Measurements from ENCODE around the gene SLC44A1. TPM values are rescaled to one million over a fixed set of nuclear protein-coding genes. Genes with fewer than 3 reads are reported as not detected.

The SLC44A1 gene
- total and polyA plus RNA-seq, 10 of the 15 experiments (the other 5 are each of a cell fraction or from before 2014, with no cell fraction given): 2.4 to 21.2 (median 12.4) TPM

DNA sequence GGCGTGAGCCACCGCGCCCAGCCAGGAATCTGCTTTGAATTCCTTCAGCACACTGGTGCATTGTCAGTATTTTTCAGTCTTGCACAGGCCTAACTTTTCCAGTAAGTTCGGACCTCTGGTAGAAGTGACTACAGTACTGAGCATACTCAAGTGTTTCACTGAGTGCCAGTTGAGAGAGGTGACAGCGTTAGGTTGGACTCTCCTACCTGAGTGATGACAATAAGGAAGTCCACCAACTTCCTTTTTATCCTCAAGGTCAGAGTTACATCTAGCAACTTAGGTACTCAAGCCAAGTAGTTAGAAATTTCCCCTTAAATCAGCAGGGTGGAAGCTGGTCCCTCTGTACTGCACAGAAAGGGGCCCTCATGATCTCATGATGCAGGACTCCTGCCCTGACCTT is 177.4 kb downstream of the SLC44A1 start (continued):
- TF ChIP-seq CEBPZ (IDR thresholded peaks at IDR 0.05; ENCODE audit: low read depth, low read length): no peak

DNA sequence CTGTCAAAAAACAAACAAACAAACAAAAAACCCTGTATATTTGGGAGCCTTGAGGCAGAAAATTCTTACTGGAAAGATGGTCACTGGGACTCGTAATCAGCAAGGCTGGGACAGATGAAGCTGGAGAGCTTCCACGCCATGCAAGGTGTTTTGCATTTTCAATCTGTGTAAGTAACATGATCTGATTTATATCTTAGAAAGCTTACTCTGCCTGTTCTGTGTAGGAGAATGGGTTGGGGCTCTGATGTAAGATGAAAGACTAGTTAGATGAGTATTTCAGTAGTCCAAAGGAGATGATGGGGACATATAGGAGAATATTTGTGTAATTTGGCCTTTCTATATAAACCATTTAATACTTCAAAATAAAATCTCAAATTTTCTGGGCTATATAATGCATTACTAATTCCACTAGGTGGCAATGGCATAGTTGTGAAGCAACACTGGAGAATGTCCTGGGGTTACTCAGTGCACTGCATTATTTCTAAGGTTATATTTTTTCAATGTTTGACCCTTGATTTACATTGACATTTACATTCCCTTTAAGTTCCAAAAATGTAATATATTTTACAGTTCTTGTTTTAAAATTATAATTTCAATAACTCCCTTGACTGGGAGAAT is 181.5 kb downstream of the SLC44A1 start:
- no TSS peak for BruUV-seq (replicated peaks)
- in situ Hi-C loops (cut with MboI) (no loop called here), intact Hi-C loops (cut with micrococcal nuclease; ENCODE audit: unreplicated experiment) (loop anchor here (2.0 kb wide), 1 partner anchor 293 kb away; no protein-coding TSS in a partner anchor)
- peak; percentile 78 for TF ChIP-seq RAD21 (IDR thresholded peaks at IDR 0.05; ENCODE audit: insufficient read depth, low read depth, low read length)
- TF ChIP-seq SMC3 (IDR thresholded peaks at IDR 0.05; ENCODE audit: borderline replicate concordance, low read length): peak; percentile 70; the same call in 1 of the 2 replicates
- TF ChIP-seq, protein P1, sequence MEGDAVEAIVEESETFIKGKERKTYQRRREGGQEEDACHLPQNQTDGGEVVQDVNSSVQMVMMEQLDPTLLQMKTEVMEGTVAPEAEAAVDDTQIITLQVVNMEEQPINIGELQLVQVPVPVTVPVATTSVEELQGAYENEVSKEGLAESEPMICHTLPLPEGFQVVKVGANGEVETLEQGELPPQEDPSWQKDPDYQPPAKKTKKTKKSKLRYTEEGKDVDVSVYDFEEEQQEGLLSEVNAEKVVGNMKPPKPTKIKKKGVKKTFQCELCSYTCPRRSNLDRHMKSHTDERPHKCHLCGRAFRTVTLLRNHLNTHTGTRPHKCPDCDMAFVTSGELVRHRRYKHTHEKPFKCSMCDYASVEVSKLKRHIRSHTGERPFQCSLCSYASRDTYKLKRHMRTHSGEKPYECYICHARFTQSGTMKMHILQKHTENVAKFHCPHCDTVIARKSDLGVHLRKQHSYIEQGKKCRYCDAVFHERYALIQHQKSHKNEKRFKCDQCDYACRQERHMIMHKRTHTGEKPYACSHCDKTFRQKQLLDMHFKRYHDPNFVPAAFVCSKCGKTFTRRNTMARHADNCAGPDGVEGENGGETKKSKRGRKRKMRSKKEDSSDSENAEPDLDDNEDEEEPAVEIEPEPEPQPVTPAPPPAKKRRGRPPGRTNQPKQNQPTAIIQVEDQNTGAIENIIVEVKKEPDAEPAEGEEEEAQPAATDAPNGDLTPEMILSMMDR (IDR thresholded peaks at IDR 0.05 in 2 of 3, conservative IDR thresholded peaks at IDR 0.05 in 1 of 3; ENCODE audit: control insufficient read depth in 2 of 3, extremely low read depth in 1 of 3, insufficient read depth in 1 of 3, low read depth in 3 of 3, low read length in 3 of 3): peak; percentile 43 to 63 (median 48); a peak in 4 of 6 replicates
- no peak for TF ChIP-seq RUNX3 (IDR thresholded peaks at IDR 0.05; ENCODE audit: low read length)
- POLR2A ChIA-PET: no interaction called here
- Histone ChIP-seq H3K4me2 (ENCODE audit: control insufficient read depth, insufficient read depth) (no peak overlapping the region), H3K27me3 (replicated peaks in 1 of 2; ENCODE audit: control insufficient read depth in 2 of 2, insufficient read depth in 2 of 2, low read length in 1 of 2) (no peaks in the 10 kb centered on the region), H3K9me3 (replicated peaks; ENCODE audit: control insufficient read depth, insufficient read depth, low read length) (no peaks in the 10 kb centered on the region), H3K27ac (ENCODE audit: control insufficient read depth, insufficient read depth) (no peak overlapping the region), H3K79me2 (ENCODE audit: control insufficient read depth, insufficient read depth, low read length) (no peaks in the 10 kb centered on the region), H3K36me3 (ENCODE audit: control insufficient read depth in 2 of 2, insufficient read depth in 2 of 2, low read length in 1 of 2) (no peaks in the 10 kb centered on the region), H3K9ac (ENCODE audit: control insufficient read depth, insufficient read depth, low read length) (no peak overlapping the region), H3K4me3 (no peak overlapping the region), H3K4me1 (ENCODE audit: control insufficient read depth, insufficient read depth, low read length) (no peaks in the 10 kb centered on the region), H4K20me1 (ENCODE audit: control insufficient read depth, insufficient read depth) (no peaks in the 10 kb centered on the region), H2AFZ (ENCODE audit: control insufficient read depth, low read depth, low read length) (no peak overlapping the region)
- CTCF ChIA-PET: interaction anchor here (0.7 to 2.8 kb wide), 7 partner anchors 35 to 417 kb away, joined by 3 to 11 read pairs (median 3); no protein-coding TSS in a partner anchor
- ATAC-seq (peak; percentile 95), DNase-seq (ENCODE audit: low read depth, low spot score) (no peak), FAIRE-seq (no peak)
- RAD21 ChIA-PET (ENCODE audit: unreplicated experiment): interaction anchor here (1.0 kb wide), 1 partner anchor 9 kb away, joined by 3 read pairs; no protein-coding TSS in a partner anchor
- WGBS (ENCODE audit: insufficient coverage, insufficient replicate concordance, low lambda C conversion rate, missing lambda C conversion rate): 19% methylated on average over 2 of the region's 2 CpGs
- SMC1A ChIA-PET (ENCODE audit: uncharacterized antibody, unreplicated experiment): interaction anchor here (0.6 to 2.2 kb wide), 3 partner anchors 48 to 293 kb away, joined by 4 to 6 read pairs (median 5); no protein-coding TSS in a partner anchor

Data from GM12878 (cell line).